HG02884 (cell line): ENCODE data around the gene MLPH.

Source experiments
- ATAC-seq: cut with Tn5 transposase; IDR thresholded peaks from one replicate; pipeline ENCODE4 v1.9.1; 2021; ENCODE audit warnings: mild to moderate bottlenecking, moderate library complexity; ENCODE audit not compliant: unreplicated experiment

The MLPH gene

GRCh38 chr2:237598468-237599208 lies 111.6 kb downstream of the MLPH start:
- ATAC-seq = no peak

- ATAC-seq = no peak
Measured at GRCh38 chr2:237599465-237600110, 112.5 kb downstream of the MLPH start.

DNA sequence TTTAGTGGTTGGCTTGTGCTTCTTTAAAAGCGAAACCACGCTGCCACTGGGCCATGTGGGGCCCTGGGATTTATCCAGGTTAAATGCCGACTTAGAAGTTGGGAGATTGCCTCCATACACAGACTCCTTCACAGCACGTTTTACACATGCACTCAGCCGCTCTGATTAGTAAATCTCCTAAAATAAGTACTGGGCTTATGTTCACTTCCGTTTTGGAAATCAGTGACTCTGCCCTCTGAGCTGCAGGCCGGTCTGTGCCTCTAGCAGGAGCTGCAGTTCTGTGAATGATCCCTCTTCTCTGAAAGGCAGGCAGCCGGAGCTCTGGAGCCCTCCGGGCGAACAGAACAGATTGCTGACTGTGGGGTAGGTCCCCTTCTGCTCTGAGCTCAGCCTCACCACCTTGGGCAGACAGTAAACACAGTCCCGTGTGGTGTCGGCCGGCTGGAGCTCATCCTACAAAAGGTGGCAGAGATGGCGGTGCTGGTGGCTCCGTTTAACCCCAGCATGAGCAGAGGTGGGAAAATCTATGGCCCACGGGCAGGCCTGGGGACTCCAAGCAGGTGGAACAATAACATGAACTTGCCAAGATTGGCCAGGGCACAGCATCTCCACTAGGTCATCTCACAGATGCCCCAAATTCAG lies 113.3 kb downstream of the MLPH start:
- no peak for ATAC-seq

DNA sequence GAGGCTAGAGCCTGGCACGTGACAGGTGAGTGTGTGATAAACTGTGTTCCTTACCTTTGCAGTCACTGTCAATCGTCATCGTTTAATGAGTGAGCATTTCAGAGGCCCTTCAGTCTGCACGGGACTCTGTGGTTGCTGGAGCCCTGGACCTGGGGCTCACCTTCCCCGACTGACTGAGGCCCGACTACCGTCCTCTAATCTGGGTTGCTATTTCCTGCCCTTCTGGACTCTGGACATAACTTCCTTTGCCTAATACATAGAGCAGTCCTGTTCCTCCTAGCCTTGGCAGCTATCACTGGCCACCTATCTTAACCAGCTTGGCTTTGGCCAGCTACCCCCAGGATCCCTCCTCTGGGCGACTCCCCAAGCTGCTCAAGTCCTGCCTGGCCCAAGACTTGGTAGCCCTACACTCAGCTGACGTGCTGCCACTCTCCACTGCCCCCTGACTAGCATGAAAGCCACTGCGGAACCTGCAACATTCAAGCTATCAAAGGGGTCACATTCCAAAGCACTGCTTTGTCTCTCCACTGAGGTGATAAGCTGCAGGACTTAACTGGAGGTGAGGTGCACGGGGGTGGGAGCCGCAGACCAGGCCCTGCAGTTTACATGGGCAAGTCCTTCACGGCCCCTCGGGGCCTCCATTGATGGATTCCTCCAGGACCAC lies 114.5 kb downstream of the MLPH start:
- no peak for ATAC-seq

DNA sequence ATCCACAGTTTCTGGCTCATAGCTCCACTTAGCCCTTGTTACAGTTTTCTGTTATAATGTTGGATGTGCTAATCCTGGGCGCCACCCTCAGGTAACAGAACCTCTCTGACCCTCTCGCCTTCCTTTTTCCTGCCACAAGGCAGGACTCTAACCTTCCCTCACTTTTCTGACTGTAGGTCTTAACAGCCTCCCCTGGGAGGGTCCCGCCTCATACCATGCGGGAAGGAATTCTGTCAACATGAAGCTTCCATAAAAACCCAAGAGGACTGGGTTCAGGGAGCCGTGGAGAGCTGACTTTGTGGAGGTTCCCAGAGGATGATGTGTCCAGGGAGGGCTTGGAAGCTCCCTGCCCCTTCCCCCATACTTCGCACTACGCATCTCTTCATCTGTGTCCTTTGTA lies 115.4 kb downstream of the MLPH start:
- ATAC-seq = no peak

- ATAC-seq = no peak
Measured at GRCh38 chr2:237603049-237603717, 116.1 kb downstream of the MLPH start.

DNA sequence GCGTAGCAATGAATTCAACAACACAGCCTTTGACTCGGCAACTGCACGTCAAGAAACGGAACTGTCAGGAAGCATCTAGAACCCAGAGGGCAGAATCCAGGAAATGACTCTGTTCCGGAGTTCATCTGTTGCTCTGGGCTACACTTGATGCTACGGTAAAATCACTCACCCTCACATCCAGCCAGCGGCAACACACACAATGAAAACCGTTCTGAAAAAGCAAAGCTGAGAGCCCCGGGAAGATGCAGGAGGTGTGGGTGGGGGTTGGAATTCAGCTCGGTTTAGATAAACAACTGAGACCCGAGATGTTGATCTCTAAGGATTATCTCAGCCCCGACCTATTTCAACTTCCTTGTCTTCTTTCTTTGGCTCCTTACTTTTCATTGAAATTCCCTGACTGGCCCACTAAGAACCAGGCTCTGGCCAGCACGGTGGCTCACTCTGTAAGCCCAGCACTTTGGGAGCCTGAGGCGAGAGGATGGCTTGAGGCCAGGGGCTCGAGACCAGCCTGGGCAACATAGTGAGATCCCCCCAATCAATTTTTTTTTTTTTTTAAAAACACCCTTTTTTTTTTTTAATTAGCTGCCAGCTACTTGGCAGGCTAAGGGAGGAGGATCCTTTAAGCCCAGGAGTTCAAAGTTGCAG lies 116.8 kb downstream of the MLPH start:
- no peak for ATAC-seq

DNA sequence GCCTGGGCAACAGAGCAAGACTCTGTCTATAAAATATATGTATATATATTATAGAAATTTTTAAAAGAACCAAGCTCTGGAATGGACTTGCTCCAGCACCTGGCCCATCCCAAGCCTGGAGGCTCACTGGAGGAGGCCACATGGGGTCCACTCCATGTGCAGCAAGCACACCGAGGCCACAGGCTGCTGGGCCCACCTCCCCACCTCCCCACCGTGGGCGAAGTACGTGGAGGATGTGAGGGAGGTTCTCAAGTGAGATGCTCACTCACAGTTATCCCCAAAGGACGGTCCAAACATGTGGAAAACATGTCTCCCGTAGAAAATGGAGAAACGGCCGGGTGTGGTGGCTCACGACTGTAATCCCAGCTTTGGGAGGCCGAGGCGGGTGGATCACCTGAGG lies 117.3 kb downstream of the MLPH start:
- ATAC-seq = no peak
